Neural cell (in vitro differentiated cells): ENCODE data around the gene TCF15.

Source experiments
- CTCF ChIP-seq: fragments of 450-650 bp; IDR thresholded peaks from 2 replicates; pipeline ENCODE4 v1.5.1; 2014; ENCODE audit warnings: antibody characterized with exemption, mild to moderate bottlenecking, moderate library complexity; ENCODE audit not compliant: poor library complexity, severe bottlenecking
- EP300 ChIP-seq: fragments of 450-650 bp; conservative IDR thresholded peaks from 2 replicates; pipeline ENCODE4 v1.6.1; 2014; ENCODE audit warnings: antibody characterized with exemption, mild to moderate bottlenecking, moderate library complexity; ENCODE audit not compliant: poor library complexity, severe bottlenecking
- EZH2 ChIP-seq: fragments of 200-600, 300-800 bp; shearing (Covaris generic), sonication (generic); IDR thresholded peaks from 2 replicates; pipeline ENCODE4 v1.6.1; 2014; ENCODE audit warnings: antibody characterized with exemption, low read length, borderline replicate concordance, mild to moderate bottlenecking; ENCODE audit not compliant: insufficient read depth, poor library complexity, severe bottlenecking
- MXI1 ChIP-seq: fragments of 450-650 bp; conservative IDR thresholded peaks from 2 replicates; pipeline ENCODE4 v1.6.1; 2014; ENCODE audit warnings: antibody characterized with exemption, mild to moderate bottlenecking; ENCODE audit not compliant: poor library complexity, severe bottlenecking
- POLR2AphosphoS5 ChIP-seq: IDR thresholded peaks from 2 replicates; pipeline ENCODE4 v1.6.1; 2012
- RAD21 ChIP-seq: fragments of 450-650 bp; conservative IDR thresholded peaks from 2 replicates; pipeline ENCODE4 v1.6.1; 2014; ENCODE audit warnings: antibody characterized with exemption, mild to moderate bottlenecking, moderate library complexity
- REST ChIP-seq: IDR thresholded peaks from 2 replicates; pipeline ENCODE4 v1.6.1; 2012; ENCODE audit warnings: borderline replicate concordance
- SMC3 ChIP-seq: fragments of 450-650 bp; conservative IDR thresholded peaks from 2 replicates; pipeline ENCODE4 v1.6.1; 2014; ENCODE audit warnings: antibody characterized with exemption, mild to moderate bottlenecking, moderate library complexity; ENCODE audit not compliant: poor library complexity

GRCh38 chr20:571754-572441 lies 38.2 kb downstream of the TCF15 start:
- no peak for TF ChIP-seq CTCF
- no peak for TF ChIP-seq EZH2
- no peak for TF ChIP-seq EP300
- no peak for TF ChIP-seq POLR2AphosphoS5
- TF ChIP-seq RAD21 = no peak
- no peak for TF ChIP-seq REST
- no peak for TF ChIP-seq MXI1
- TF ChIP-seq SMC3 = no peak
